ENCODE data around the gene COL15A1.

- TF ChIP-seq, protein P1, sequence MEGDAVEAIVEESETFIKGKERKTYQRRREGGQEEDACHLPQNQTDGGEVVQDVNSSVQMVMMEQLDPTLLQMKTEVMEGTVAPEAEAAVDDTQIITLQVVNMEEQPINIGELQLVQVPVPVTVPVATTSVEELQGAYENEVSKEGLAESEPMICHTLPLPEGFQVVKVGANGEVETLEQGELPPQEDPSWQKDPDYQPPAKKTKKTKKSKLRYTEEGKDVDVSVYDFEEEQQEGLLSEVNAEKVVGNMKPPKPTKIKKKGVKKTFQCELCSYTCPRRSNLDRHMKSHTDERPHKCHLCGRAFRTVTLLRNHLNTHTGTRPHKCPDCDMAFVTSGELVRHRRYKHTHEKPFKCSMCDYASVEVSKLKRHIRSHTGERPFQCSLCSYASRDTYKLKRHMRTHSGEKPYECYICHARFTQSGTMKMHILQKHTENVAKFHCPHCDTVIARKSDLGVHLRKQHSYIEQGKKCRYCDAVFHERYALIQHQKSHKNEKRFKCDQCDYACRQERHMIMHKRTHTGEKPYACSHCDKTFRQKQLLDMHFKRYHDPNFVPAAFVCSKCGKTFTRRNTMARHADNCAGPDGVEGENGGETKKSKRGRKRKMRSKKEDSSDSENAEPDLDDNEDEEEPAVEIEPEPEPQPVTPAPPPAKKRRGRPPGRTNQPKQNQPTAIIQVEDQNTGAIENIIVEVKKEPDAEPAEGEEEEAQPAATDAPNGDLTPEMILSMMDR (IDR thresholded peaks at IDR 0.05; ENCODE audit: low read depth, low read length, poor library complexity, severe bottlenecking): no peak
- no peak for TF ChIP-seq EZH2phosphoT487 (IDR thresholded peaks at IDR 0.05; ENCODE audit: borderline replicate concordance, low read length)
Observed at GRCh38 chr9:99029083-99029645, 85.5 kb downstream of the COL15A1 start.
